ENCODE results near the gene PARP3.

Gene PARP3

DNA sequence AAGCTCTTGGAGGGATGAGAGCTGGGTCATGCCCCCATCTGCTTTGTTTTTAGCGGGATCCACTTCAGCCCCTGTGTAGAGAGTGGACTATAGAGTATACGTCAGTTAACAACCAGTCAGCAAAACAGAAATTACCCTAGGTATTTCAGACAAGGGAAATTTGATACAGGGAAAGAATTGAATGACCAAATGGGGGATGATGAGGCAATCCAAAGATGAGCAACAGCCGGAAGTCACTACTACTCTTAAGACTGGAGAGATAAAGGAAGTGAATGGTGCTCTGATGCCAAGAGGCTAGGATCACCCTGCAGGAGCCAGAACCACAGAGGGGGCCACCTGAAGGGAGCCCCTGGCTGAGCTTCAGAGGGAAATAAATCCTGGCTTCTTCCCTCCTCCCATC, 11.3 kb downstream of the PARP3 start:
- H3K9me3 ChIP-seq (ENCODE audit: control insufficient read depth, insufficient read depth, low read length), result no peaks in the 10 kb centered on the region
- H3K27me3 ChIP-seq (ENCODE audit: control insufficient read depth, insufficient read depth, low read length), result peaks cover 55% of the 10 kb centered on the region
- H3K27ac ChIP-seq (ENCODE audit: low read depth, low read length), result no peak overlapping the region
- no peak overlapping the region for H3K9ac ChIP-seq (ENCODE audit: low read depth, low read length)
- H3K4me1 ChIP-seq (ENCODE audit: control insufficient read depth, insufficient read depth, low read length), result peaks cover 7% of the 10 kb centered on the region; the same call in 1 of the 2 replicates
- H3K36me3 ChIP-seq (ENCODE audit: control insufficient read depth, insufficient read depth, low read length), result no peaks in the 10 kb centered on the region
- H3K4me3 ChIP-seq (ENCODE audit: low read depth, low read length), result no peak overlapping the region

DNA sequence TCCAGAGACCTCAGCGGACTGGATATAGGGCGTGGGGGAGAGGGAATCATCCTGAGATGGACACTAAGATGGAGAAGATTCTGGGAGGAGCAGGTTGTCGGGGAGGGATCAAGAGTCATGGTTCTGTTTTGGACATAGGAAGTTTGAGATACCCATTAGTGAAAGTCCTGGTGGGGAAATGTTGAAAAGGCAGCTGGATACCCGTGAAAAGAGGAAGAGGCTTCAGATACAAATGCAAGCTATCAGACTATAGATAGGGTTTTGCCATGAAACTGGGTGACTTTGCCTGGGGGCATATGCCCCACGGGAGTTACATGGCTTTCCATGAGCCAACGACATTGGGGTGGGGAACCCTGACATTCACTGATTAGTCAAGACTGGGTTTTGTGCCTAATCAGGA, 11.9 kb downstream of the PARP3 start:
- H3K27me3 ChIP-seq (ENCODE audit: control insufficient read depth, insufficient read depth, low read length), result peaks cover 55% of the 10 kb centered on the region

GRCh38 chr3:51954713-51955112, 12.6 kb downstream of the PARP3 start:
- Histone ChIP-seq H3K4me1 (ENCODE audit: control insufficient read depth, insufficient read depth, low read length) (peaks cover 7% of the 10 kb centered on the region; the same call in 1 of the 2 replicates), H3K9me3 (ENCODE audit: control insufficient read depth, insufficient read depth, low read length) (no peaks in the 10 kb centered on the region), H3K27me3 (ENCODE audit: control insufficient read depth, insufficient read depth, low read length) (peaks cover 55% of the 10 kb centered on the region), H3K4me3 (ENCODE audit: low read depth, low read length) (no peak overlapping the region), H3K36me3 (ENCODE audit: control insufficient read depth, insufficient read depth, low read length) (no peaks in the 10 kb centered on the region), H3K27ac (ENCODE audit: low read depth, low read length) (no peak overlapping the region), H3K9ac (ENCODE audit: low read depth, low read length) (no peak overlapping the region)

More for the DNA sequence above, 11.9 kb downstream of the PARP3 start:
- Histone ChIP-seq H3K36me3 (ENCODE audit: control insufficient read depth, insufficient read depth, low read length) (no peaks in the 10 kb centered on the region), H3K9me3 (ENCODE audit: control insufficient read depth, insufficient read depth, low read length) (no peaks in the 10 kb centered on the region), H3K27ac (ENCODE audit: low read depth, low read length) (no peak overlapping the region), H3K4me3 (ENCODE audit: low read depth, low read length) (no peak overlapping the region), H3K9ac (ENCODE audit: low read depth, low read length) (no peak overlapping the region), H3K4me1 (ENCODE audit: control insufficient read depth, insufficient read depth, low read length) (peaks cover 7% of the 10 kb centered on the region; the same call in 1 of the 2 replicates)

- no peaks in the 10 kb centered on the region for H3K36me3 ChIP-seq (ENCODE audit: control insufficient read depth, insufficient read depth, low read length)
- peaks cover 55% of the 10 kb centered on the region for H3K27me3 ChIP-seq (ENCODE audit: control insufficient read depth, insufficient read depth, low read length)
- peak within 1 kb of the TSS; percentile 20; the same call in 1 of the 2 replicates for H3K9ac ChIP-seq (ENCODE audit: low read depth, low read length)
- peaks cover 7% of the 10 kb centered on the region; the same call in 1 of the 2 replicates for H3K4me1 ChIP-seq (ENCODE audit: control insufficient read depth, insufficient read depth, low read length)
- no peaks in the 10 kb centered on the region for H3K9me3 ChIP-seq (ENCODE audit: control insufficient read depth, insufficient read depth, low read length)
- H3K27ac ChIP-seq (ENCODE audit: low read depth, low read length), result no peak within 1 kb of the TSS
- peak within 1 kb of the TSS; percentile 56 for H3K4me3 ChIP-seq (ENCODE audit: low read depth, low read length)
These were observed 13.2 kb downstream of the PARP3 start, which contains the start of gene GPR62 for GRCh38 chr3:51955175-51955892. TSS of gene GPR62 (plus strand) at chr3:51955381. CDS start at chr3:51955653, 272 bp downstream.

DNA sequence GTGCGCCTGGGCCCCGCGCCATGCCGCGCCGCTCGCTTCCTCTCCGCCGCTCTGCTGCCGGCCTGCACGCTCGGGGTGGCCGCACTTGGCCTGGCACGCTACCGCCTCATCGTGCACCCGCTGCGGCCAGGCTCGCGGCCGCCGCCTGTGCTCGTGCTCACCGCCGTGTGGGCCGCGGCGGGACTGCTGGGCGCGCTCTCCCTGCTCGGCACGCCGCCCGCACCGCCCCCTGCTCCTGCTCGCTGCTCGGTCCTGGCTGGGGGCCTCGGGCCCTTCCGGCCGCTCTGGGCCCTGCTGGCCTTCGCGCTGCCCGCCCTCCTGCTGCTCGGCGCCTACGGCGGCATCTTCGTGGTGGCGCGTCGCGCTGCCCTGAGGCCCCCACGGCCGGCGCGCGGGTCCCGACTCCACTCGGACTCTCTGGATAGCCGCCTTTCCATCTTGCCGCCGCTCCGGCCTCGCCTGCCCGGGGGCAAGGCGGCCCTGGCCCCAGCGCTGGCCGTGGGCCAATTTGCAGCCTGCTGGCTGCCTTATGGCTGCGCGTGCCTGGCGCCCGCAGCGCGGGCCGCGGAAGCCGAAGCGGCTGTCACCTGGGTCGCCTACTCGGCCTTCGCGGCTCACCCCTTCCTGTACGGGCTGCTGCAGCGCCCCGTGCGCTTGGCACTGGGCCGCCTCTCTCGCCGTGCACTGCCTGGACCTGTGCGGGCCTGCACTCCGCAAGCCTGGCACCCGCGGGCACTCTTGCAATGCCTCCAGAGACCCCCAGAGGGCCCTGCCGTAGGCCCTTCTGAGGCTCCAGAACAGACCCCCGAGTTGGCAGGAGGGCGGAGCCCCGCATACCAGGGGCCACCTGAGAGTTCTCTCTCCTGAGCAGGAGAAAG, 14.0 kb downstream of the PARP3 start:
- peaks cover 53% of the 10 kb centered on the region for H3K27me3 ChIP-seq (ENCODE audit: control insufficient read depth, insufficient read depth, low read length)
- no peaks in the 10 kb centered on the region for H3K36me3 ChIP-seq (ENCODE audit: control insufficient read depth, insufficient read depth, low read length)
- H3K27ac ChIP-seq (ENCODE audit: low read depth, low read length), result no peak overlapping the region
- H3K4me3 ChIP-seq (ENCODE audit: low read depth, low read length), result peak overlapping the region; percentile 56
- peak overlapping the region; percentile 20; the same call in 1 of the 2 replicates for H3K9ac ChIP-seq (ENCODE audit: low read depth, low read length)
- peaks cover 7% of the 10 kb centered on the region; the same call in 1 of the 2 replicates for H3K4me1 ChIP-seq (ENCODE audit: control insufficient read depth, insufficient read depth, low read length)
- H3K9me3 ChIP-seq (ENCODE audit: control insufficient read depth, insufficient read depth, low read length), result no peaks in the 10 kb centered on the region

DNA sequence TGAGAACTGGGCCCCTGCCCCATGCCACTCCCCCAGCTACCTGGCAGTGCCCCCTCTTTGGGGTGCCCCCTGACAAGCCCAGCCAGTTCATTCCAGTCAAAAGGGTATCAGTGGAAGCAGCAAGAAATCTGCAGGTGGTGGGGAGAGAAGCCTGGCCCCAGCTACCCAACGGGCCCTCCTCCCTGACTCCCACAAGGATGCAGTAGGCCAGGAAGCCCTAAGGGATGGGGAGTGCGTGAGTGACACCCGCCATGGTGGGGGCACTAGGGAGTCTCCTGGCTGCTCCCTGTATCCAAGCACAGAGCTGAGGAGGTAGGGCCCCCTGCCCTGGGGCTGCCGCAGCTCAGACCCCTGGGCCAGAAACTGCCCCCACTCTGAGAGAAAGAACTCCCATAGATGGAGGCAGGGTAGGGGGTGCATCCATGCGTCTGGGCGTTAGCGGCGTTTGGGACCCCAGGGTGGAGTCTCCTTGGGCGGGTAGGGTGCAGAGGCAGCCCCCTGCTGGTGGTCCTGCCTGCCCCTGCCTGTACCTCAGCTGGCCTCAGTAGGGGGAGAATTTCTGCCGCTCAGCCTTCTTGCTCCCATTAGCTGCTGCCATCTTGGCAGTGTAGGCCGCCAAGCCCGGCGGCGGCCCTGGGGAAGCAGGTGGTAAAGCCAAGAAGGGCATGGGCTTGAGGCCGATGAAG, 15.5 kb downstream of the PARP3 start:
- Histone ChIP-seq H3K4me1 (ENCODE audit: control insufficient read depth, insufficient read depth, low read length) (peaks cover 7% of the 10 kb centered on the region; the same call in 1 of the 2 replicates), H3K36me3 (ENCODE audit: control insufficient read depth, insufficient read depth, low read length) (no peaks in the 10 kb centered on the region), H3K27ac (ENCODE audit: low read depth, low read length) (no peak overlapping the region), H3K9me3 (ENCODE audit: control insufficient read depth, insufficient read depth, low read length) (no peaks in the 10 kb centered on the region), H3K4me3 (ENCODE audit: low read depth, low read length) (no peak overlapping the region), H3K27me3 (ENCODE audit: control insufficient read depth, insufficient read depth, low read length) (peaks cover 47% of the 10 kb centered on the region), H3K9ac (ENCODE audit: low read depth, low read length) (no peak overlapping the region)

GRCh38 chr3:51958603-51959521, 16.7 kb downstream of the PARP3 start:
- Histone ChIP-seq H3K27me3 (ENCODE audit: control insufficient read depth, insufficient read depth, low read length) (peaks cover 37% of the 10 kb centered on the region), H3K4me3 (ENCODE audit: low read depth, low read length) (no peak overlapping the region), H3K9me3 (ENCODE audit: control insufficient read depth, insufficient read depth, low read length) (no peaks in the 10 kb centered on the region), H3K27ac (ENCODE audit: low read depth, low read length) (no peak overlapping the region), H3K9ac (ENCODE audit: low read depth, low read length) (no peak overlapping the region), H3K36me3 (ENCODE audit: control insufficient read depth, insufficient read depth, low read length) (no peaks in the 10 kb centered on the region), H3K4me1 (ENCODE audit: control insufficient read depth, insufficient read depth, low read length) (peaks cover 9% of the 10 kb centered on the region; the same call in 1 of the 2 replicates)

DNA sequence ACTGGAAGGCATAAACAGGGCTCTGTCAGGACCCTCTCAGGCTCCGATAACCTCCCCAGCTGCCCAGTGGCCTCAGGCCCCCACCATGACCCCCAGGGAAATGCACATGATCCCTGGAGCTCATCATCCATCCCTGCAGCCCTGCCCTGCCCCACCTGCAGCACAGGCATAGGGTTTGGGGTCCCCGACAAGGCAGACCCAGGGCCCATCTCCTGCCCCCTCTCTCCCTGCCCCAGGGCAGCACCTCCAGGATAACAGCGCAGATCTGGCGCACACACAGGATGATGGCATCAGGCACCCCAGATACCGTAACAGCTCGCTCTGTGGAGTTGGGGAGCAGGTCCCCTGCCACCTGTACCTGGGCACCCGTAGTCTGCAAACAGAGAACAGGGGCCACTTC, 17.5 kb downstream of the PARP3 start:
- Histone ChIP-seq H3K27ac (ENCODE audit: low read depth, low read length) (no peak overlapping the region), H3K36me3 (ENCODE audit: control insufficient read depth, insufficient read depth, low read length) (no peaks in the 10 kb centered on the region), H3K27me3 (ENCODE audit: control insufficient read depth, insufficient read depth, low read length) (peaks cover 29% of the 10 kb centered on the region), H3K4me1 (ENCODE audit: control insufficient read depth, insufficient read depth, low read length) (peaks cover 16% of the 10 kb centered on the region), H3K9ac (ENCODE audit: low read depth, low read length) (no peak overlapping the region), H3K9me3 (ENCODE audit: control insufficient read depth, insufficient read depth, low read length) (no peaks in the 10 kb centered on the region), H3K4me3 (ENCODE audit: low read depth, low read length) (no peak overlapping the region)

DNA sequence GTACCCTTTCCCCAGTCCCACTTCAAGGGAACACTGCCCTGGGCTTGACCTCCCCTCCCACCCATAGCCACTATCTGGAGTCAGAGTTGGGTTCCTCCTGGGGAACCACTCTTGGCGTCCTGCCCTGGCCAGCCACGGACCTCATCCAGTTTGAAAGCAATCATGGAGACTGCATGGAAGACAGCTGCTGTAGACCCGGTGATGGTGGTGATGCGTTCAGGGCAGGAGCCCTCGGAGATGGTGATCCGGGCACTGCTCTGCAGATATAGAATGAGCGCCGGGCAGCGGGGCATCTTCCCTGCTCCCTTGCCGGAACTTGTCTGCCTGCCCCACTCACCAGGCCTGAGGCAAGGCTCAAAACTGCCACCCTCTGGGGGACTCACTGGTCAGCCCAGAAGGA, 18.2 kb downstream of the PARP3 start:
- Histone ChIP-seq H3K27me3 (ENCODE audit: control insufficient read depth, insufficient read depth, low read length) (peaks cover 27% of the 10 kb centered on the region), H3K4me1 (ENCODE audit: control insufficient read depth, insufficient read depth, low read length) (peaks cover 15% of the 10 kb centered on the region), H3K4me3 (ENCODE audit: low read depth, low read length) (no peak overlapping the region), H3K9me3 (ENCODE audit: control insufficient read depth, insufficient read depth, low read length) (no peaks in the 10 kb centered on the region), H3K9ac (ENCODE audit: low read depth, low read length) (no peak overlapping the region), H3K36me3 (ENCODE audit: control insufficient read depth, insufficient read depth, low read length) (no peaks in the 10 kb centered on the region), H3K27ac (ENCODE audit: low read depth, low read length) (no peak overlapping the region)

DNA sequence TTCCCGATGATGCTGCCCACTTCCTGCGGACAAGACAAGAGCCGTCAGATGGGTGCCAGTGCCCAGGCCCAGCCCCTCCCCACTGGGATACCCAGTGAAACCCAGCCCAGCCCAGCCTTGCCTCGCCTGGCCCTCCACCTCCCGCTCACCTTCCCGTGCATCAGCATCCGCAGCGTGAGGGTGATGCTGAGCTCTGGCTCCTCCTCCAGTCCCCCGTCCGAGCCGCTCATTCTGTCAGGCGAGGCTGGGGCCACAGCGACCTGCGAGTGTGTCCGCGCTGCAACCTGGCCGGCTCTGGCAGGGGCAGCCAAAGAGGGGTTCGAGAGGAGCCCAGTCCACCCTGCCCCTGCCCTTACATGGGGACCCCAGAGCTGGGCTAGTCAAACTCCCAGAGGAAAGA, 18.8 kb downstream of the PARP3 start:
- Histone ChIP-seq H3K27ac (ENCODE audit: low read depth, low read length) (no peak overlapping the region), H3K4me1 (ENCODE audit: control insufficient read depth, insufficient read depth, low read length) (peaks cover 12% of the 10 kb centered on the region), H3K9ac (ENCODE audit: low read depth, low read length) (no peak overlapping the region), H3K4me3 (ENCODE audit: low read depth, low read length) (no peak overlapping the region), H3K27me3 (ENCODE audit: control insufficient read depth, insufficient read depth, low read length) (peaks cover 24% of the 10 kb centered on the region), H3K9me3 (ENCODE audit: control insufficient read depth, insufficient read depth, low read length) (no peaks in the 10 kb centered on the region), H3K36me3 (ENCODE audit: control insufficient read depth, insufficient read depth, low read length) (no peaks in the 10 kb centered on the region)
